Smooth muscle cell (in vitro differentiated cells): ENCODE measurements around the gene SLC26A9. TPM values are rescaled to one million over a fixed set of nuclear protein-coding genes. Genes with fewer than 3 reads are reported as not detected.
A peak's percentile ranks its signal among the peaks of the same experiment; 100 is the strongest.

Experiments
- DNase-seq: peaks from one replicate; lab custom pipeline; 2025; ENCODE audit not compliant: unreplicated experiment; lab: John Stamatoyannopoulos, UW
- H2AFZ ChIP-seq: fragments of 200-600 bp; sonication (generic); 2 replicates; pipeline ENCODE4 v1.6.0; 2016; ENCODE audit warnings: antibody characterized with exemption, low read depth, mild to moderate bottlenecking
- H3F3A ChIP-seq: fragments of 200-600 bp; sonication (generic); 2 replicates; pipeline ENCODE4 v1.6.0; 2017; ENCODE audit warnings: antibody characterized with exemption, low read depth
- H3K27ac ChIP-seq: fragments of 200-600 bp; sonication (generic); 2 replicates; pipeline ENCODE4 v1.5.1; 2016; ENCODE audit warnings: low read depth, mild to moderate bottlenecking
- H3K27me3 ChIP-seq: fragments of 200-600 bp; sonication (generic); 2 replicates; pipeline ENCODE4 v1.6.1; 2016; ENCODE audit warnings: low read depth, mild to moderate bottlenecking
- H3K36me3 ChIP-seq: fragments of 200-600 bp; sonication (generic); 2 replicates; pipeline ENCODE4 v1.5.1; 2016; ENCODE audit warnings: low read depth
- H3K4me1 ChIP-seq: fragments of 200-600 bp; sonication (generic); 2 replicates; pipeline ENCODE4 v1.5.1; 2016; ENCODE audit warnings: low read depth
- H3K4me2 ChIP-seq: fragments of 200-600 bp; sonication (generic); 2 replicates; pipeline ENCODE4 v1.6.0; 2016; ENCODE audit warnings: mild to moderate bottlenecking
- H3K4me3 ChIP-seq: fragments of 200-600 bp; sonication (generic); 2 replicates; pipeline ENCODE4 v1.5.1; 2016; ENCODE audit warnings: mild to moderate bottlenecking
- H3K79me2 ChIP-seq: fragments of 200-600 bp; sonication (generic); 2 replicates; pipeline ENCODE4 v1.6.0; 2016; ENCODE audit warnings: low read depth, mild to moderate bottlenecking
- H3K9ac ChIP-seq: fragments of 200-600 bp; sonication (generic); 2 replicates; pipeline ENCODE4 v1.6.0; 2016; ENCODE audit warnings: low read depth
- H3K9me3 ChIP-seq: fragments of 200-600 bp; sonication (generic); replicated peaks from 2 replicates; pipeline ENCODE4 v1.5.1; 2016; ENCODE audit warnings: low read depth
- H4K20me1 ChIP-seq: fragments of 200-600 bp; sonication (generic); 2 replicates; pipeline ENCODE4 v1.6.0; 2016; ENCODE audit warnings: low read depth
- WGBS: methylation state at CpG from one replicate; pipeline ENCODE4 v1.1.7; 2016; ENCODE audit warnings: low lambda C conversion rate; 5-methylcytosine and 5-hydroxymethylcytosine counted together
- polyA plus RNA-seq: library from polyadenylated mRNA; unstranded; fragments of >200 nt; fragmentation: Nextera tagmentation; extraction: Ambion mirVana; gene quantifications from 2 replicates; pipeline ENCODE4 v1.2.1, GENCODE V29; 2016
- total RNA-seq: library from RNA; depleted of rRNA; stranded (reverse); fragments of >200 nt; gene quantifications from 2 replicates; pipeline ENCODE4 v1.2.3, GENCODE V29; 2014
- TF ChIP-seq, protein P1 (sequence below): fragments of 200-600 bp; sonication (generic); IDR thresholded peaks from 2 replicates; pipeline ENCODE4 v1.5.1; 2017; ENCODE audit warnings: borderline replicate concordance, mild to moderate bottlenecking, antibody characterized with exemption; ENCODE audit not compliant: insufficient read depth, poor library complexity, severe bottlenecking

Gene SLC26A9
- total and polyA plus RNA-seq, 2 experiments from 2014 or later = not detected

DNA sequence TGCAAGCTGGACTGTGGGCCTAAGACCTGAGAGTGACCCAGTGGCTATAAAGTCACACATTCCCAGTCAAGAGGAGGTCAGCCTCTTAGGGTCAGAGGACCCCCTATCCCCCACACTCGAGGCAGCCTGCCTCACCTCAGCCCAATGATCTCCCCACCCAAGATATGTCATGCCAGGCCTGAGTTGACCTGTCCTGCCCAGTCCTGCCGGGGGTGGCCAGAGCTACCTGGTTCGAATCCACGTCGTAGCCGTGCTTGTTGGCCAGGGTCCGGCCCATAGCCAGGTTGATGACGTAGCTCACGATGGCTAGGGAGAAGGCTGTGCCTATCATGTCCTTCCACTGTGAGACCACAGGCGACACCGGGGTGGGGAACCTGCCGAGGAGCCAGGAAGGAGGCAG, 15.6 kb downstream of the SLC26A9 start:
- H3K27me3 ChIP-seq = no peaks in the 10 kb centered on the region

DNA sequence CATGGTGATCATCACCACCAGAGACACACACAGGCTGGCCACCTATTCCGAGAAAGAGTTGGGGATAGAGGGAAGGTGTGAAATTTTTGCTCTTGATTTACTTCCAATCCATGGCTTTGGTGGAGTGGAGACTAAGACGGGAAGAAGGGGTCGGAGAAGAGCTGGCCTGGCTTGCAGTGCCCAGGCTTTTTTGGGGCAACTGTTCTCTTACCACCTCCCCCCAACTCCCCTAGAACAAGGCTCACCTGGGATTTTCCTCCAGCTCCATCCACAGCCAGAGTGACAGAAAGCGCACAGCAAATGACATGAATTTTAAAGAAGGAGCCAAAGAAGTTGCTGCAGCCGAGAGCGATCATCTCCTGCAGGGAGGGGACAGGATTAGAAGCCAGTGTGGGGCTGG, 16.0 kb downstream of the SLC26A9 start:
- H3F3A ChIP-seq = no peaks in the 10 kb centered on the region
- no peaks in the 10 kb centered on the region for H3K9me3 ChIP-seq
- WGBS = 93% methylated on average over 6 of the region's 6 CpGs
- H3K4me1 ChIP-seq = no peaks in the 10 kb centered on the region
- no peak overlapping the region for H3K4me3 ChIP-seq
- no peaks in the 10 kb centered on the region for H3K27me3 ChIP-seq
- no peak overlapping the region for H3K4me2 ChIP-seq
- TF ChIP-seq, protein P1, sequence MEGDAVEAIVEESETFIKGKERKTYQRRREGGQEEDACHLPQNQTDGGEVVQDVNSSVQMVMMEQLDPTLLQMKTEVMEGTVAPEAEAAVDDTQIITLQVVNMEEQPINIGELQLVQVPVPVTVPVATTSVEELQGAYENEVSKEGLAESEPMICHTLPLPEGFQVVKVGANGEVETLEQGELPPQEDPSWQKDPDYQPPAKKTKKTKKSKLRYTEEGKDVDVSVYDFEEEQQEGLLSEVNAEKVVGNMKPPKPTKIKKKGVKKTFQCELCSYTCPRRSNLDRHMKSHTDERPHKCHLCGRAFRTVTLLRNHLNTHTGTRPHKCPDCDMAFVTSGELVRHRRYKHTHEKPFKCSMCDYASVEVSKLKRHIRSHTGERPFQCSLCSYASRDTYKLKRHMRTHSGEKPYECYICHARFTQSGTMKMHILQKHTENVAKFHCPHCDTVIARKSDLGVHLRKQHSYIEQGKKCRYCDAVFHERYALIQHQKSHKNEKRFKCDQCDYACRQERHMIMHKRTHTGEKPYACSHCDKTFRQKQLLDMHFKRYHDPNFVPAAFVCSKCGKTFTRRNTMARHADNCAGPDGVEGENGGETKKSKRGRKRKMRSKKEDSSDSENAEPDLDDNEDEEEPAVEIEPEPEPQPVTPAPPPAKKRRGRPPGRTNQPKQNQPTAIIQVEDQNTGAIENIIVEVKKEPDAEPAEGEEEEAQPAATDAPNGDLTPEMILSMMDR = no peak
- H3K27ac ChIP-seq = no peak overlapping the region
- no peaks in the 10 kb centered on the region for H3K79me2 ChIP-seq
- DNase-seq = no peak
- no peaks in the 10 kb centered on the region for H3K36me3 ChIP-seq
- no peak overlapping the region for H3K9ac ChIP-seq
- H2AFZ ChIP-seq = no peak overlapping the region
- H4K20me1 ChIP-seq = no peaks in the 10 kb centered on the region

More for the DNA sequence above, 15.6 kb downstream of the SLC26A9 start:
- Histone ChIP-seq H3K4me2 (no peak overlapping the region), H3K79me2 (no peaks in the 10 kb centered on the region), H3K9me3 (no peaks in the 10 kb centered on the region), H3F3A (no peaks in the 10 kb centered on the region), H3K9ac (no peak overlapping the region), H3K4me3 (no peak overlapping the region), H3K36me3 (no peaks in the 10 kb centered on the region), H3K27ac (no peak overlapping the region), H4K20me1 (no peaks in the 10 kb centered on the region), H3K4me1 (no peaks in the 10 kb centered on the region), H2AFZ (no peak overlapping the region)
- TF ChIP-seq, protein P1 = no peak
- 99% methylated on average over 12 of the region's 12 CpGs for WGBS
- no peak for DNase-seq

DNA sequence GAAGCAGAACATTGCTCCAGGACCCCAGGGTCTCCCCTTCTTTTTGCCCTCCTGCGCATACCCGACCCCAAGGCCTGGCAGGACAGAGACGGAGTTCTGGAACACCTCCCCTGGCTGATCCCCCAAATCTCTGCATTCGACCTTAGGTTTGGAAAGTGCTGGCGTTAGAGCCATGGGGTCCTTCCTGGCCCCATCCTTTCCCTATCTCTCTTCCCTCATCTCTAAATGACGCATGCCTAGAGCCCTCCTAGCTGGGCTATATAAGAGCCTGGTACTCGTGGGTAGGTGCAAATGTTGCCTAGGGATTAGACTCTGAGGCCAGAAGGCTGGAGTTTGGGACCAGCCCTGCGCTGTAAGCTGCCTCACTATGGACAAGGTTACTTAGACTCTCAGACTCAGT, 16.6 kb downstream of the SLC26A9 start:
- H4K20me1 ChIP-seq = no peaks in the 10 kb centered on the region
- WGBS = 92% methylated on average over 8 of the region's 8 CpGs
- H3K4me2 ChIP-seq = peak overlapping the region; percentile 21

DNA sequence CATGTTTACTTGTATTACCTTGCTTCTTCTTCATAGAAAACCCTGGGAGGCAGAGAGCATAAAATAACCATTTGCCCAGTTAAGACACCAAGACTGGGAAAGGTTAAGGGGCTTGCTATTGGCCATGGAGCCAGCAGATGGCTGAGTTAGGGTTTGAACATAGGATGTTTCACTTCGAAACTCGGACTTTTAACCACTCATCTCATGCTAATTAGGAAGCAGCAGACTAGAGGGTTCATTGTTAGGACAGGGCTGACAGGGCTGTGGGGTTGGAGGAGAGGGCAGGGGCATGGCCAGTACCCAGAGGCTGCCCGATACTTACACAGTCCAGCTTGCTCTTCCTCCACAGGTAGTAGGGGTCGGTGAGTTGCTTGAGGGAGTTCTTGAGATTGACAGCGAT, 17.0 kb downstream of the SLC26A9 start:
- no peaks in the 10 kb centered on the region for H3K9me3 ChIP-seq
- no peaks in the 10 kb centered on the region for H3K36me3 ChIP-seq
- H2AFZ ChIP-seq = no peak overlapping the region
- no peaks in the 10 kb centered on the region for H3K4me1 ChIP-seq
- H3K4me2 ChIP-seq = peak overlapping the region; percentile 21
- TF ChIP-seq, protein P1 = no peak
- DNase-seq = no peak
- H3K9ac ChIP-seq = peak overlapping the region; percentile 67
- H4K20me1 ChIP-seq = no peaks in the 10 kb centered on the region
- H3K27ac ChIP-seq = peak overlapping the region; percentile 95
- no peaks in the 10 kb centered on the region for H3K79me2 ChIP-seq
- no peaks in the 10 kb centered on the region for H3K27me3 ChIP-seq
- WGBS = 88% methylated on average over 5 of the region's 5 CpGs
- no peak overlapping the region for H3K4me3 ChIP-seq
- no peaks in the 10 kb centered on the region for H3F3A ChIP-seq

More for the DNA sequence above, 16.6 kb downstream of the SLC26A9 start:
- H3K27me3 ChIP-seq = no peaks in the 10 kb centered on the region
- no peak overlapping the region for H3K4me3 ChIP-seq
- peak overlapping the region; percentile 67 for H3K9ac ChIP-seq
- H3K27ac ChIP-seq = peak overlapping the region; percentile 95
- no peaks in the 10 kb centered on the region for H3K79me2 ChIP-seq
- no peaks in the 10 kb centered on the region for H3K36me3 ChIP-seq
- DNase-seq = no peak
- no peaks in the 10 kb centered on the region for H3K9me3 ChIP-seq
- H3K4me1 ChIP-seq = no peaks in the 10 kb centered on the region
- TF ChIP-seq, protein P1 = no peak
- no peak overlapping the region for H2AFZ ChIP-seq
- no peaks in the 10 kb centered on the region for H3F3A ChIP-seq
